ENCODE measurements around the gene SPINK8.
A peak's percentile ranks its signal among the peaks of the same experiment; 100 is the strongest.
"Not testable (repeated sequence)": the region's sequence is repeated elsewhere in the genome, so short reads cannot be mapped to it uniquely, and the experiment has no call there.

SPINK8 gene

GRCh38 chr3:48276911-48277641 lies 56.4 kb downstream of the SPINK8 start:
- DNase-seq, result no peak

- DNase-seq, result no peak
Observed at GRCh38 chr3:48275287-48276027, 58.0 kb downstream of the SPINK8 start.

- DNase-seq, result no peak
Observed at GRCh38 chr3:48274452-48274851, 59.0 kb downstream of the SPINK8 start.

- DNase-seq, result peak; percentile 34
Observed at GRCh38 chr3:48273594-48274211, 59.8 kb downstream of the SPINK8 start.

GRCh38 chr3:48271763-48272498 lies 61.5 kb downstream of the SPINK8 start:
- no peak for DNase-seq

- DNase-seq, result not testable (repeated sequence)
Observed at GRCh38 chr3:48271223-48271622, 62.2 kb downstream of the SPINK8 start.

- no peak for DNase-seq
Observed at GRCh38 chr3:48270306-48270705, 63.2 kb downstream of the SPINK8 start.

GRCh38 chr3:48269592-48269991 lies 63.9 kb downstream of the SPINK8 start:
- no peak for DNase-seq

- DNase-seq, result no peak
Observed at GRCh38 chr3:48268936-48269561, 64.4 kb downstream of the SPINK8 start.

- DNase-seq, result peak; percentile 54
Observed at GRCh38 chr3:48268381-48268935, 65.0 kb downstream of the SPINK8 start.

GRCh38 chr3:48267782-48268181 lies 65.7 kb downstream of the SPINK8 start:
- no peak for DNase-seq

- DNase-seq, result no peak
Observed at GRCh38 chr3:48258530-48258929, 74.9 kb downstream of the SPINK8 start.
